C4-2B (cell line): ENCODE data around the gene FBXO34.

Source experiments
- CTCF ChIP-seq: fragments of 450-650 bp; conservative IDR thresholded peaks from 2 replicates; pipeline ENCODE4 v1.5.1; 2017; ENCODE audit warnings: mild to moderate bottlenecking
- ZFX ChIP-seq: fragments of 450-650 bp; IDR thresholded peaks from 2 replicates; pipeline ENCODE4 v1.6.1; 2017

- no peak for TF ChIP-seq CTCF
- no peak for TF ChIP-seq ZFX
Measured at GRCh38 chr14:55233591-55233990, 37.6 kb upstream of the FBXO34 start.
